Measurements from ENCODE around the gene TBX4. TPM values are rescaled to one million over a fixed set of nuclear protein-coding genes. Genes with fewer than 3 reads are reported as not detected.

TBX4 gene
- total and polyA plus RNA-seq, 4 donors, result not detected

- H3K9me3 ChIP-seq (ENCODE audit: control insufficient read depth in 4 of 4, low read length in 3 of 4), result no peaks in the 10 kb centered on the region
- no peak overlapping the region for H3K4me3 ChIP-seq (ENCODE audit: low read depth in 1 of 3, low read length in 3 of 3)
- H3K4me1 ChIP-seq (ENCODE audit: control insufficient read depth in 4 of 4, insufficient read depth in 4 of 4, low read length in 3 of 4), result peaks cover 1 to 8% (median 6%) of the 10 kb centered on the region in 4 donors
- H3K27me3 ChIP-seq (ENCODE audit: control insufficient read depth in 4 of 4, insufficient read depth in 4 of 4, low read length in 3 of 4), result no peaks in the 10 kb centered on the region
- 90% methylated on average over 5 of the region's 5 CpGs for WGBS
- no peak overlapping the region for H3K9ac ChIP-seq (ENCODE audit: low read depth in 1 of 2, low read length in 2 of 2)
- no peaks in the 10 kb centered on the region for H3K36me3 ChIP-seq (ENCODE audit: control insufficient read depth in 4 of 4, insufficient read depth in 3 of 4, low read depth in 1 of 4, low read length in 3 of 4)
- TF ChIP-seq FOXA2 (IDR thresholded peaks at IDR 0.05), result no peak
- TF ChIP-seq ATF3 (IDR thresholded peaks at IDR 0.05), result no peak
- TF ChIP-seq EGR1 (IDR thresholded peaks at IDR 0.05; ENCODE audit: low read depth in 2 of 2), result no peak
- no peak for TF ChIP-seq SP1 (IDR thresholded peaks at IDR 0.05)
- TF ChIP-seq ZBTB33 (IDR thresholded peaks at IDR 0.05), result no peak
- TF ChIP-seq JUND (IDR thresholded peaks at IDR 0.05), result no peak
- no peak for TF ChIP-seq FOXA1 (IDR thresholded peaks at IDR 0.05)
- TF ChIP-seq HNF4G (IDR thresholded peaks at IDR 0.05), result no peak
- TF ChIP-seq TAF1 (conservative IDR thresholded peaks at IDR 0.05), result no peak
- no peak for TF ChIP-seq YY1 (IDR thresholded peaks at IDR 0.05)
- no peak for TF ChIP-seq RXRA (IDR thresholded peaks at IDR 0.05)
- TF ChIP-seq CTCF (IDR thresholded peaks at IDR 0.05; ENCODE audit: low read depth, low read length, missing input control), result no peak
- no peak for TF ChIP-seq RAD21 (IDR thresholded peaks at IDR 0.05)
- no peak for TF ChIP-seq MAX (IDR thresholded peaks at IDR 0.05)
- no peak for TF ChIP-seq GABPA (IDR thresholded peaks at IDR 0.05 in 1 of 2, conservative IDR thresholded peaks at IDR 0.05 in 1 of 2)
- no peak for TF ChIP-seq NR2F2 (IDR thresholded peaks at IDR 0.05)
- TF ChIP-seq REST (IDR thresholded peaks at IDR 0.05), result no peak
- TF ChIP-seq HNF4A (conservative IDR thresholded peaks at IDR 0.05), result no peak
- no peak for DNase-seq (ENCODE audit: low spot score)
- H3K27ac ChIP-seq (ENCODE audit: low read depth in 1 of 2, low read length in 2 of 2), result no peak overlapping the region
Measured at GRCh38 chr17:61490540-61490975, 38.3 kb downstream of the TBX4 start.

All from liver (tissue), 9 donors.